B cell (primary cell): ENCODE data around the gene SCRN1. TPM values are rescaled to one million over a fixed set of nuclear protein-coding genes. Genes with fewer than 3 reads are reported as not detected.

Source experiments
- ATAC-seq: fragments of 200-7000 bp; cut with Tn5 transposase; one replicate; pipeline ENCODE4 v1.10.0; 2021; ENCODE audit warnings: low read depth, mild to moderate bottlenecking, moderate number of reproducible peaks, moderate library complexity
- CTCF ChIA-PET: fragments of 350-600 bp; sonication (Branson Sonifier 250); formaldehyde crosslinking; loops from one replicate; lab custom pipeline; 2021; ENCODE audit warnings: antibody characterized with exemption, inconsistent platforms; lab: Charles Lee
- POLR2A ChIA-PET: fragments of 350-600 bp; sonication (Branson Sonifier 250); formaldehyde crosslinking; loops from one replicate; lab custom pipeline; 2021; ENCODE audit warnings: antibody characterized with exemption; lab: Charles Lee
- DNase-seq: peaks from one replicate; pipeline ENCODE4 v3.0.0; 2013
- H2AFZ ChIP-seq: 2 replicates; pipeline ENCODE4 v1.6.1; 2012; ENCODE audit warnings: mild to moderate bottlenecking, low read depth, low read length; ENCODE audit not compliant: insufficient read depth, poor library complexity, severe bottlenecking
- H3K27ac ChIP-seq, 2 donors: 1 replicate in 1 of 2; 2 replicates in 1 of 2; pipeline ENCODE4 v1.5.1; 2012 to 2013; ENCODE audit warnings: low read length in 2 of 2, mild to moderate bottlenecking in 2 of 2, moderate library complexity in 1 of 2
- H3K27me3 ChIP-seq, 4 experiments: fragments of 200-600 bp in 1 of 4; sonication (generic) in 1 of 4; replicated peaks in 1 of 4; 1 replicate in 2 of 4; 2 replicates in 2 of 4; pipeline versions ENCODE4 v1.6.1 to v1.7.0; 2013 to 2016; ENCODE audit warnings: low read length in 3 of 4, mild to moderate bottlenecking in 2 of 4, mixed read lengths in 1 of 4, moderate library complexity in 1 of 4; ENCODE audit not compliant: insufficient read depth in 4 of 4, control insufficient read depth in 3 of 4; ENCODE audit errors: control extremely low read depth in 1 of 4
- H3K36me3 ChIP-seq, 2 experiments: replicated peaks in 1 of 2; 1 replicate in 1 of 2; 2 replicates in 1 of 2; pipeline versions ENCODE4 v1.6.1 to v1.7.1; 2013; ENCODE audit warnings: low read length in 1 of 2; ENCODE audit not compliant: insufficient read depth in 2 of 2, control insufficient read depth in 1 of 2; ENCODE audit errors: control extremely low read depth in 1 of 2, extremely low read depth in 1 of 2
- H3K4me1 ChIP-seq, 2 donors: fragments of 200-600 bp in 1 of 2; sonication (generic) in 1 of 2; 1 replicate in 1 of 2; 2 replicates in 1 of 2; pipeline versions ENCODE4 v1.5.1 to v1.6.1; 2013 to 2017; ENCODE audit warnings: low read length in 2 of 2; ENCODE audit not compliant: control insufficient read depth in 2 of 2, insufficient read depth in 2 of 2
- H3K4me2 ChIP-seq: replicated peaks from 2 replicates; pipeline ENCODE3; 2012; ENCODE audit warnings: mild to moderate bottlenecking, low read depth, low read length; ENCODE audit not compliant: poor library complexity, severe bottlenecking
- H3K4me3 ChIP-seq, 5 experiments: fragments of 200-600 bp in 1 of 5; sonication (generic) in 1 of 5; 1 replicate in 3 of 5; 2 replicates in 2 of 5; pipeline versions ENCODE4 v1.5.1 to v1.7.0; 2011 to 2016; ENCODE audit warnings: low read length in 4 of 5, mild to moderate bottlenecking in 4 of 5, low read depth in 2 of 5, control low read depth in 1 of 5, moderate library complexity in 1 of 5; ENCODE audit not compliant: insufficient read depth in 1 of 5; ENCODE audit errors: control extremely low read depth in 1 of 5, extremely low read depth in 1 of 5
- H3K79me2 ChIP-seq: fragments of 200-600 bp; sonication (generic); one replicate; pipeline ENCODE4 v1.6.0; 2016; ENCODE audit warnings: low read length; ENCODE audit not compliant: control insufficient read depth, insufficient read depth
- H3K9ac ChIP-seq: fragments of 200-600 bp; sonication (generic); 2 replicates; pipeline ENCODE4 v1.6.1; 2017; ENCODE audit warnings: mild to moderate bottlenecking, low read length, moderate library complexity
- H3K9me3 ChIP-seq, 3 donors: one replicate each; pipeline versions ENCODE4 v1.6.1 to v1.7.1; 2013; ENCODE audit warnings: low read length in 2 of 3; ENCODE audit not compliant: control insufficient read depth in 2 of 3, insufficient read depth in 1 of 3; ENCODE audit errors: control extremely low read depth in 1 of 3
- H4K20me1 ChIP-seq: 2 replicates; pipeline ENCODE4 v1.6.0; 2012; ENCODE audit warnings: mild to moderate bottlenecking, low read length; ENCODE audit not compliant: insufficient read depth, control insufficient read depth, poor library complexity, severe bottlenecking
- H3K27ac Mint-ChIP-seq: one replicate; pipeline ENCODE4 v1.8.0; 2021; ENCODE audit warnings: mixed read lengths
- H3K27me3 Mint-ChIP-seq: one replicate; pipeline ENCODE4 v1.8.0; 2021; ENCODE audit warnings: mixed read lengths
- H3K4me1 Mint-ChIP-seq: one replicate; pipeline ENCODE4 v1.8.0; 2021; ENCODE audit warnings: mixed read lengths
- H3K4me3 Mint-ChIP-seq: one replicate; pipeline ENCODE4 v1.8.0; 2021; ENCODE audit warnings: mixed read lengths
- H3K9me3 Mint-ChIP-seq: one replicate; pipeline ENCODE4 v1.8.0; 2022; ENCODE audit warnings: mixed read lengths; ENCODE audit not compliant: insufficient read depth
- EZH2 ChIP-seq: IDR thresholded peaks from 2 replicates; pipeline ENCODE4 v1.6.1; 2012; ENCODE audit warnings: borderline replicate concordance, low read depth, mild to moderate bottlenecking, moderate library complexity, low read length; ENCODE audit not compliant: insufficient read depth, poor library complexity, severe bottlenecking
- WGBS: methylation state at CpG from one replicate; pipeline ENCODE4 v1.1.5; 2013; ENCODE audit warnings: missing lambda C conversion rate; ENCODE audit not compliant: insufficient coverage; 5-methylcytosine and 5-hydroxymethylcytosine counted together
- intact Hi-C: fragments of 100-400 bp; cut with micrococcal nuclease; formaldehyde crosslinking; loops from one replicate; pipeline ENCODE4 v1.10.0; 2022
- polyA plus RNA-seq: library from polyadenylated mRNA; depleted of rRNA; stranded (reverse); fragments of >200 nt; gene quantifications from 2 replicates; pipeline ENCODE4 v1.2.3, GENCODE V29; 2012
- total RNA-seq, 2 donors: library from RNA; stranded (reverse); fragments of 120-200 nt in 1 of 2; gene quantifications; 1 replicate in 1 of 2; 2 replicates in 1 of 2; pipeline versions ENCODE4 v1.2.3 to v1.2.4, GENCODE V29; 2013 to 2022
- TF ChIP-seq, protein P1 (sequence below): fragments of 200-600 bp; IDR thresholded peaks from one replicate; pipeline ENCODE4 v1.8.0; 2022; ENCODE audit warnings: antibody characterized with exemption, mild to moderate bottlenecking

Gene SCRN1
- total and polyA plus RNA-seq, 2 donors (not counting 1 experiment from before 2014, with no cell fraction given), result 16.6 to 66.6 TPM

GRCh38 chr7:29980151-29980550, 9.4 kb downstream of the SCRN1 start:
- Histone ChIP-seq H2AFZ (no peak overlapping the region), H3K36me3 (peaks cover 0 to 3% of the 10 kb centered on the region in 2 experiments), H4K20me1 (peaks cover 12% of the 10 kb centered on the region), H3K4me3 (no peak overlapping the region), H3K27me3 (no peaks in the 10 kb centered on the region), H3K9ac (no peak overlapping the region), H3K4me1 (no peaks in the 10 kb centered on the region), H3K79me2 (peaks cover 42% of the 10 kb centered on the region), H3K9me3 (no peaks in the 10 kb centered on the region), H3K4me2 (no peak overlapping the region), H3K27ac (no peak overlapping the region)
- no peaks in the 10 kb centered on the region for H3K9me3 Mint-ChIP-seq
- ChIA-PET CTCF (interaction anchor here (1.3 kb wide), 1 partner anchor 84 kb away, joined by 3 read pairs; no protein-coding TSS in a partner anchor), POLR2A (no interaction called here)
- DNase-seq (no peak), ATAC-seq (no peak)
- TF ChIP-seq EZH2, result no peak
- TF ChIP-seq, protein P1, sequence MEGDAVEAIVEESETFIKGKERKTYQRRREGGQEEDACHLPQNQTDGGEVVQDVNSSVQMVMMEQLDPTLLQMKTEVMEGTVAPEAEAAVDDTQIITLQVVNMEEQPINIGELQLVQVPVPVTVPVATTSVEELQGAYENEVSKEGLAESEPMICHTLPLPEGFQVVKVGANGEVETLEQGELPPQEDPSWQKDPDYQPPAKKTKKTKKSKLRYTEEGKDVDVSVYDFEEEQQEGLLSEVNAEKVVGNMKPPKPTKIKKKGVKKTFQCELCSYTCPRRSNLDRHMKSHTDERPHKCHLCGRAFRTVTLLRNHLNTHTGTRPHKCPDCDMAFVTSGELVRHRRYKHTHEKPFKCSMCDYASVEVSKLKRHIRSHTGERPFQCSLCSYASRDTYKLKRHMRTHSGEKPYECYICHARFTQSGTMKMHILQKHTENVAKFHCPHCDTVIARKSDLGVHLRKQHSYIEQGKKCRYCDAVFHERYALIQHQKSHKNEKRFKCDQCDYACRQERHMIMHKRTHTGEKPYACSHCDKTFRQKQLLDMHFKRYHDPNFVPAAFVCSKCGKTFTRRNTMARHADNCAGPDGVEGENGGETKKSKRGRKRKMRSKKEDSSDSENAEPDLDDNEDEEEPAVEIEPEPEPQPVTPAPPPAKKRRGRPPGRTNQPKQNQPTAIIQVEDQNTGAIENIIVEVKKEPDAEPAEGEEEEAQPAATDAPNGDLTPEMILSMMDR, result no peak
- H3K4me3 Mint-ChIP-seq, result no peak overlapping the region
- H3K27me3 Mint-ChIP-seq, result no peaks in the 10 kb centered on the region
- intact Hi-C loops, result no loop called here
- H3K27ac Mint-ChIP-seq, result no peak overlapping the region
- H3K4me1 Mint-ChIP-seq, result peaks cover 29% of the 10 kb centered on the region

- Mint-ChIP-seq H3K4me3 (no peak overlapping the region), H3K27me3 (no peaks in the 10 kb centered on the region), H3K9me3 (no peaks in the 10 kb centered on the region), H3K4me1 (peaks cover 28% of the 10 kb centered on the region), H3K27ac (no peak overlapping the region)
- Histone ChIP-seq H3K4me3 (no peak overlapping the region), H3K9ac (no peak overlapping the region), H3K27ac (no peak overlapping the region), H3K4me2 (no peak overlapping the region), H3K27me3 (no peaks in the 10 kb centered on the region), H3K4me1 (no peaks in the 10 kb centered on the region), H3K36me3 (no peaks in the 10 kb centered on the region), H3K9me3 (no peaks in the 10 kb centered on the region), H4K20me1 (peaks cover 21% of the 10 kb centered on the region), H3K79me2 (peaks cover 40% of the 10 kb centered on the region), H2AFZ (no peak overlapping the region)
- DNase-seq (no peak), ATAC-seq (no peak)
- ChIA-PET CTCF (interaction anchor here (1.0 to 1.3 kb wide), 4 partner anchors 10 to 126 kb away, joined by 3 to 6 read pairs (median 3); no protein-coding TSS in a partner anchor), POLR2A (interaction anchor here (0.5 kb wide), 1 partner anchor 10 kb away, joined by 3 read pairs; no protein-coding TSS in a partner anchor)
- intact Hi-C loops, result no loop called here
- WGBS, result 90% methylated on average over 5 of the region's 8 CpGs
- TF ChIP-seq EZH2, result no peak
- TF ChIP-seq, protein P1, result no peak
Observed at GRCh38 chr7:29977886-29978651, 11.5 kb downstream of the SCRN1 start.
